Trophoblast cell (in vitro differentiated cells and primary cell): Measurements from ENCODE around the gene SERPINB1.

Source experiments
- DNase-seq, 2 donors: peaks; one replicate each; pipeline ENCODE4 v3.0.0-alpha.2; 2016
- H2AFZ ChIP-seq: 2 replicates; pipeline ENCODE4 v1.6.1; 2013; ENCODE audit warnings: low read length, moderate library complexity, mild to moderate bottlenecking; ENCODE audit not compliant: insufficient read depth, poor library complexity
- H2AK5ac ChIP-seq: 2 replicates; pipeline ENCODE4 v1.6.1; 2013; ENCODE audit warnings: mild to moderate bottlenecking, low read length
- H2BK120ac ChIP-seq: 2 replicates; pipeline ENCODE4 v1.6.1; 2013; ENCODE audit warnings: low read length, mild to moderate bottlenecking, moderate library complexity; ENCODE audit not compliant: insufficient read depth, poor library complexity
- H2BK12ac ChIP-seq: 2 replicates; pipeline ENCODE4 v1.6.1; 2013; ENCODE audit warnings: mild to moderate bottlenecking, low read length, moderate library complexity
- H2BK5ac ChIP-seq: 2 replicates; pipeline ENCODE4 v1.6.1; 2013; ENCODE audit warnings: low read length, low read depth, moderate library complexity, mild to moderate bottlenecking; ENCODE audit not compliant: poor library complexity
- H3K14ac ChIP-seq: 2 replicates; pipeline ENCODE4 v1.6.1; 2013; ENCODE audit warnings: mild to moderate bottlenecking, low read length
- H3K18ac ChIP-seq: 2 replicates; pipeline ENCODE4 v1.6.1; 2013; ENCODE audit warnings: mild to moderate bottlenecking, low read length
- H3K23ac ChIP-seq: 2 replicates; pipeline ENCODE4 v1.6.1; 2013; ENCODE audit warnings: low read length
- H3K27ac ChIP-seq: 2 replicates; pipeline ENCODE4 v1.5.1; 2013; ENCODE audit warnings: low read depth, mild to moderate bottlenecking, inconsistent platforms, low read length, moderate library complexity
- H3K27me3 ChIP-seq: 2 replicates; pipeline ENCODE4 v1.6.1; 2013; ENCODE audit warnings: inconsistent platforms, mild to moderate bottlenecking, low read length, moderate library complexity; ENCODE audit not compliant: insufficient read depth
- H3K36me3 ChIP-seq, 2 experiments: 1 replicate in 1 of 2; 2 replicates in 1 of 2; pipeline ENCODE4 v1.6.1; 2013; ENCODE audit warnings: low read length in 2 of 2, mild to moderate bottlenecking in 2 of 2, moderate library complexity in 1 of 2; ENCODE audit not compliant: insufficient read depth in 2 of 2, control insufficient read depth in 1 of 2
- H3K4ac ChIP-seq: 2 replicates; pipeline ENCODE4 v1.6.1; 2013; ENCODE audit warnings: low read depth, mild to moderate bottlenecking, low read length, moderate library complexity
- H3K4me1 ChIP-seq, 2 experiments: 1 replicate in 1 of 2; 2 replicates in 1 of 2; pipeline ENCODE4 v1.6.1; 2013; ENCODE audit warnings: low read length in 2 of 2, mild to moderate bottlenecking in 2 of 2, moderate library complexity in 1 of 2; ENCODE audit not compliant: insufficient read depth in 2 of 2, control insufficient read depth in 1 of 2
- H3K4me2 ChIP-seq: 2 replicates; pipeline ENCODE4 v1.6.1; 2013; ENCODE audit warnings: inconsistent platforms, mild to moderate bottlenecking, low read length, moderate library complexity
- H3K4me3 ChIP-seq: 2 replicates; pipeline ENCODE4 v1.5.1; 2013; ENCODE audit warnings: mild to moderate bottlenecking, low read depth, low read length, inconsistent platforms
- H3K79me1 ChIP-seq: one replicate; pipeline ENCODE4 v1.6.1; 2013; ENCODE audit warnings: low read length
- H3K79me2 ChIP-seq: 2 replicates; pipeline ENCODE4 v1.6.1; 2013; ENCODE audit warnings: low read length, mild to moderate bottlenecking; ENCODE audit not compliant: control insufficient read depth, insufficient read depth, poor library complexity
- H3K9ac ChIP-seq: 2 replicates; pipeline ENCODE4 v1.6.1; 2013; ENCODE audit warnings: mild to moderate bottlenecking, low read length
- H3K9me3 ChIP-seq: 2 replicates; pipeline ENCODE4 v1.6.1; 2013; ENCODE audit warnings: low read depth, mild to moderate bottlenecking, control low read depth, inconsistent platforms, low read length; ENCODE audit not compliant: insufficient read depth
- H4K12ac ChIP-seq: 2 replicates; pipeline ENCODE4 v1.6.1; 2013; ENCODE audit warnings: low read depth, mild to moderate bottlenecking, low read length, moderate library complexity
- H4K8ac ChIP-seq: 2 replicates; pipeline ENCODE4 v1.6.1; 2013; ENCODE audit warnings: low read depth, mild to moderate bottlenecking, low read length, moderate library complexity
- H4K91ac ChIP-seq: one replicate; pipeline ENCODE4 v1.6.1; 2013; ENCODE audit warnings: low read depth, mild to moderate bottlenecking, low read length, moderate library complexity
- WGBS: extraction: QIAGEN DNeasy Blood & Tissue Kit; methylation state at CpG from one replicate; pipeline ENCODE4 v1.1.7; 2013; ENCODE audit warnings: missing lambda C conversion rate; ENCODE audit not compliant: insufficient read length, insufficient coverage; ENCODE audit errors: extremely low coverage; 5-methylcytosine and 5-hydroxymethylcytosine counted together

The SERPINB1 gene

DNA sequence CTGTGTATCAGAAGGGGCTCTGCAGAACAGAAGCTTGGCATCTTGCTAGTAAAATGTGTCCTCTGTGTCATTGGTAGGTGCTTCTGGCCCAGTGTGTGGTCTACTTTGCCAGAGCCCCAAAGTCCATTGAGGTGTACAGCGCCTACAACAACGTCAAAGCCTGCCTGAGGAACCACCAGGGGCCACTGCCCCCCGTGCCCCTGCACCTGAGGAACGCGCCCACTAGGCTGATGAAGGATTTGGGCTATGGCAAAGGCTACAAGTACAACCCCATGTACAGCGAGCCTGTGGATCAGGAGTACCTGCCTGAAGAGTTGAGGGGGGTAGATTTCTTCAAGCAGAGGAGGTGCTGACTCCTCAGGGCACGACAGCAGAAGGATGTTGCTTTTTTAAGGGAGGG is 56.7 kb downstream of the SERPINB1 start:
- no peak overlapping the region for H3K9ac ChIP-seq
- no peak overlapping the region for H2BK12ac ChIP-seq
- peaks cover 0 to 2% of the 10 kb centered on the region in 2 experiments for H3K4me1 ChIP-seq
- H2BK120ac ChIP-seq = no peak overlapping the region
- no peak overlapping the region for H3K4ac ChIP-seq
- no peaks in the 10 kb centered on the region for H3K9me3 ChIP-seq
- no peak overlapping the region for H2AK5ac ChIP-seq
- H3K14ac ChIP-seq = no peak overlapping the region
- no peak overlapping the region for H4K8ac ChIP-seq
- no peak overlapping the region for H3K23ac ChIP-seq
- WGBS = no CpG with 5 or more reads among the region's 7 CpGs
- no peak for DNase-seq
- no peaks in the 10 kb centered on the region for H3K79me1 ChIP-seq
- H3K4me2 ChIP-seq = no peak overlapping the region
- no peak overlapping the region for H3K18ac ChIP-seq
- H3K27ac ChIP-seq = no peak overlapping the region
- no peaks in the 10 kb centered on the region for H3K27me3 ChIP-seq
- H3K36me3 ChIP-seq = peaks cover 28 to 42% of the 10 kb centered on the region in 2 experiments
- H2BK5ac ChIP-seq = no peak overlapping the region
- no peak overlapping the region for H3K4me3 ChIP-seq
- H4K12ac ChIP-seq = no peak overlapping the region
- H4K91ac ChIP-seq = no peak overlapping the region
- no peaks in the 10 kb centered on the region for H3K79me2 ChIP-seq
- H2AFZ ChIP-seq = no peak overlapping the region

DNA sequence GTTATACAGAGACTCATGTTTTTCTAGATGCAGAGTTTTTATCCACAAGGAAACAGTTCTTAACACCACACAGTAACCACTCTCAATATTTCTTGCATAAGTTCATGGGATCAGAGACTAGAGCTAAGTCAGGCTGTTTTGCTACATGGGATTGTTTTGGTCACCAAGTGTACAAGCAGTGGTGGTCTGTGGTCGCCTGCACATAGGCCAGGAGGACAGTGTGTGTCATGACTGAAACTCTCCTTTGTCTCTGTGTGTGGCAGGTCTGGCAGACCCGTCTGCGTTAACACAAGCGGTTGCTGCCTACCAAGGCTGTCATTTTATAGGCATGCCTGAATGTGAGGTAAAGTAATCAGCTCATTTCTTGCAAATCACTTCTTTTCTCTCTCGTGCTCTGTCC is 57.6 kb downstream of the SERPINB1 start:
- Histone ChIP-seq H3K9me3 (no peaks in the 10 kb centered on the region), H3K27me3 (no peaks in the 10 kb centered on the region), H3K9ac (no peak overlapping the region), H4K91ac (no peak overlapping the region), H2BK120ac (no peak overlapping the region), H3K4me1 (peaks cover 0 to 2% of the 10 kb centered on the region in 2 experiments), H3K23ac (no peak overlapping the region), H3K79me1 (no peaks in the 10 kb centered on the region), H2BK5ac (no peak overlapping the region), H2AFZ (no peak overlapping the region), H2BK12ac (no peak overlapping the region), H3K14ac (no peak overlapping the region), H3K4me3 (no peak overlapping the region), H3K27ac (no peak overlapping the region), H3K79me2 (no peaks in the 10 kb centered on the region), H4K8ac (no peak overlapping the region), H3K4me2 (no peak overlapping the region), H3K18ac (no peak overlapping the region), H2AK5ac (no peak overlapping the region), H3K4ac (no peak overlapping the region), H4K12ac (no peak overlapping the region), H3K36me3 (peaks cover 33 to 48% of the 10 kb centered on the region in 2 experiments)
- DNase-seq = no peak
- no CpG with 5 or more reads among the region's 5 CpGs for WGBS

DNA sequence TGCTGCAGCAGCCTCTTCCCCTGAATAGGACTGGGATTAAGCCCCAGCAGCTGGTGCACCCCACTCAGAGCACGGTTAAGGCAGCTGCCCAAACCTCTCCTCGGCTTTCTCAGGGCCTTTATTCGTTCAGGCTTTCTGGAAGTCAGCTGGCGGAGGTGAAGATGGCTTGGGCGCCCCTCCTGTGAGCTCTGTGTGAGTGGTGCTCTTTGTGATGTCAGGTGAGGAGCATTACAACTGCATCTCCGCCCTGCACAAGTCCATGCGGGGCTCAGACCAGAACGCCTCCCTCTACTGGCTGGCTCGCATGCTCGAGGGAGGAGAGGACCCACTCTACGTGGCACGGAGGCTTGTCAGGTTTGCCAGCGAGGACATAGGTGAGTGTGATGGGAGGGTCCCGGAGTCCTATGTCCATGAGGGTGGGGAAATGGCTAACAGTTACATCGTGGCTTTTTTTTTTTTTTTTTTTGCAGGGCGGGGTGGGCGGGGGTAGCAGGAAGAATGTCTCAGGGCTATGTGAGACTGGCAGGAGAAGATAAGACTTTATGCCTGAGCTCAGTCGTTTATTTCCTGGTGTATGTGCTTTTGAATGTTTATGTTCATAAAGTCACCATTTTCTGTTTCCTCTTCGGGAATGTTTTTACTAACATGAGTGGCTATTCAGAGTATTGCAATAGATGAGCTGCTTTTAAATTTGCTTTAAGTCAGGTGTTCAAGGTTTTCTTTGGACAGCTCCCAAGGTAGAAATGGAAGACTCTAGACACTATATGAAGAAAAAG is 58.3 kb downstream of the SERPINB1 start:
- Histone ChIP-seq H2AFZ (no peak overlapping the region), H3K9ac (no peak overlapping the region), H3K79me1 (no peaks in the 10 kb centered on the region), H3K4me1 (no peaks in the 10 kb centered on the region), H3K23ac (no peak overlapping the region), H3K9me3 (no peaks in the 10 kb centered on the region), H3K4me2 (no peak overlapping the region), H2BK120ac (no peak overlapping the region), H3K18ac (no peak overlapping the region), H4K12ac (no peak overlapping the region), H3K79me2 (no peaks in the 10 kb centered on the region), H3K36me3 (peaks cover 31 to 55% of the 10 kb centered on the region in 2 experiments), H3K14ac (no peak overlapping the region), H3K4ac (no peak overlapping the region), H2BK5ac (no peak overlapping the region), H3K27ac (no peak overlapping the region), H3K27me3 (no peaks in the 10 kb centered on the region), H4K8ac (no peak overlapping the region), H2BK12ac (no peak overlapping the region), H2AK5ac (no peak overlapping the region), H3K4me3 (no peak overlapping the region), H4K91ac (no peak overlapping the region)
- WGBS = no CpG with 5 or more reads among the region's 19 CpGs
- no peak for DNase-seq

DNA sequence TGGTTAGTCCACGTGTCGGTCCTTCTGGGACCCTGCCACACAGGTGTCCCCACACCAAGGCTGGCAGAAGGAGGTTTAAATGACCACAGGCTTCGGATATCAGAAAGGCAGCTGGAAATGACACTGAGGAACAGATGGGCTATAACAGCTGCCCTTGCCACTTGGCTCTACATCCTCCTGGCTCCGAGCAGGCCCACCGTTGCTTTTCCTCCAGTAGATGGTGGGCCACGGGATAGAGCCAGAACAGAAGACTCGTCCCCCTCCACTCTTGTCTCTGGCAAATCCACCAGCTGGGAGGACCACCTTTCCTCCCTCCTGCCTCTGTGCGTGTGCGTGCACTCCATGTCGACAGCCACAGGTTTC is 58.9 kb downstream of the SERPINB1 start:
- Histone ChIP-seq H4K12ac (no peak overlapping the region), H3K4me2 (no peak overlapping the region), H3K27ac (no peak overlapping the region), H3K14ac (no peak overlapping the region), H4K91ac (no peak overlapping the region), H2BK120ac (no peak overlapping the region), H3K36me3 (peaks cover 31 to 55% of the 10 kb centered on the region in 2 experiments), H3K4me1 (no peaks in the 10 kb centered on the region), H3K9ac (no peak overlapping the region), H4K8ac (no peak overlapping the region), H2AFZ (no peak overlapping the region), H3K9me3 (no peaks in the 10 kb centered on the region), H2BK5ac (no peak overlapping the region), H3K79me2 (no peaks in the 10 kb centered on the region), H3K4ac (no peak overlapping the region), H3K4me3 (no peak overlapping the region), H3K79me1 (no peaks in the 10 kb centered on the region), H2AK5ac (no peak overlapping the region), H3K23ac (no peak overlapping the region), H2BK12ac (no peak overlapping the region), H3K27me3 (no peaks in the 10 kb centered on the region), H3K18ac (no peak overlapping the region)
- no CpG with 5 or more reads among the region's 10 CpGs for WGBS
- no peak for DNase-seq
